GM04503 (cell line): ENCODE measurements around the gene VKORC1L1.
"Not testable (repeated sequence)": the region's sequence is repeated elsewhere in the genome, so short reads cannot be mapped to it uniquely, and the experiment has no call there.

Source experiments
- DNase-seq: peaks from one replicate; pipeline ENCODE4 v3.0.0-alpha.2; 2012; ENCODE audit warnings: low read depth

Gene VKORC1L1

DNA sequence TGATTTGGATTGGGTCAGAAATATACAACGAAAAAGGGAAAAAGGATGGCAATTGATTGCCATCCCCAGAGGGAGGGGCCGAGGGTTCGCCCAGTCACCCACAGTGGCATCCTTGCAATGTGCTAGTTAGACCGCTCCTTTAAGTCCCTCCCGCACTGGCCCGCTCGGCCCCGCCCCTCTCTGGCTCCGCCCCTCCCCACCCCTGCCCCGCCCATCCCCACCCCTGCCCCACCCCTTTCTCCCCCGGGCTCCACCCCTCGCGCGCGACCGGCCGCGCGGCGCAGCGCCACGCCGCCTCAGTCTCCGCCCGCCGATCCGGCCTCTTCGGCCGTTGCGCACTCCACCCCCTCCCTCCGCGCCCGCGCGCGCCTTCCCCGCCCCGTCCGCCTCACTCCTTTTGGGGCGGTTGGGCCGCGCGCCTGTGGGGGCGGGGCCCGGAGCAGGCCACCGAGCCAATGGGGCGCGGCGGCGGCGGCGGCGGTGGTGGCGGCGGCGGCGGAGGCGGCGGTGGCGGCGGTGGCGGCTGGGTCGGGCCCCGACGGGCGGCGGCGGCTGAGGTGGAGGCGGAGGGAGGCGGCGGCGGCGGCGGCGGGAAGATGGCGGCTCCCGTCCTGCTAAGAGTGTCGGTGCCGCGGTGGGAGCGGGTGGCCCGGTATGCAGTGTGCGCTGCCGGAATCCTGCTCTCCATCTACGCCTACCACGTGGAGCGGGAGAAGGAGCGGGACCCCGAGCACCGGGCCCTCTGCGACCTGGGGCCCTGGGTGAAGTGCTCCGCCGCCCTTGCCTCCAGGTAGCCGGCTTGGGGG lies at the start of gene VKORC1L1:
TSS of gene VKORC1L1 (plus strand) at position 299 of the 806 bp plus-strand sequence. CDS start at position 597, 298 bp downstream.
- DNase-seq, result peak; percentile 51

DNA sequence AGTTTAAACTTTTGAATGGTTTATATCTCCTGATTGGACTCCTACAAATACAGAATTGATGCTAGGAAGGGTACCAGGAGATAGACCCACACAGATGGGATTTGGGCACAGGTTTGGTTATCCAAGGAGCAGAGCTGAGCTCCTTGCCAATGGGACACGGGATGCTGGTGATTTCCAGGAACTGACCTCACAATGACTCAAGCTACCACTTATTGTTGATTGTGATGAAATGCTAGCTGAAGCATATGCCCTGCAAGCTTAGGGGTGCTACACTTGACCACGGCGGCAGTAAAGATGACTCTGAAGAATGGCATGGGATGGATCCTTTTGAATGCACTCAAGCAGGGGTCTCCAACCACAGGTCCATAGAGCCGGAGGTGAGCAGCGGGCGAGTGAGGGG lies 45.5 kb upstream of the VKORC1L1 start:
- no peak for DNase-seq

DNA sequence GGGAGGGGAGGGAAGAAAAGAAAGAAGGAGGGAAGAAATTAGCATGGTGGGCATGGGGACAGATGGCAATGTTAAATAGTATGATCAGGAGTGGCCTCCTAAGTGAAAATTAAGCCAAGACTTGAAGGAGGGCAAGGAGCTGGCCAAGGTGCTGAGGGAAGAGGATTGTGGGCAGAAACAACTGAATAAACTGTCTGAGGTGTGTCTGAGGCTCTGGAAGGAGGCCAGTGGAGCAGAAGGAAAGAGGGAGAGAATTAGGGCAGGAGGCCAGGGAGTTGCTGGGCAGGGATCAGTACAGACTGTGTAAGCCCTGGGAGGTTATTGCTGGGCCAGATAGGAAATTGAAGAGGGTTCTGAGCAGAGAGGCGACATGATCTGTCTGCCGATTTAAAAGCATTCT lies 40.6 kb upstream of the VKORC1L1 start:
- DNase-seq, result no peak

DNA sequence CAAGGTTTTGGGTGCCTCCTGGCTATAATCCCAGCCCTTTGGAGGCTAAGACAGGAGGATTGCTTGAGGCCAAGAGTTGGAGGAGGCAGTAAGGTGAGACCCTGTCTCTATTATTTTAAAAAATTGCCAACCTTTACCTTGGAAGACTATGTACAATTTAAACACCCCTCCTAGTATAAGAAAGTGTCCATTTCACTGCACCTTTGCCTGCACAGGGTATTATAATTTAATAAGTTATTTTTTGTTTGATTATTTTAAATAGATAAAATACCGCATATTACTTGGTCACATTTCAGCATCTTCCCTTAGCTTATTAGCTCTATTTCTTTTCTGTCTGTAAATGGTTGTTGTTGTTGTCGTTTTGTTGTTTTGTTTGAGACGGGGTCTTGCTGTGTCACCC lies 36.2 kb upstream of the VKORC1L1 start:
- not testable (repeated sequence) for DNase-seq

DNA sequence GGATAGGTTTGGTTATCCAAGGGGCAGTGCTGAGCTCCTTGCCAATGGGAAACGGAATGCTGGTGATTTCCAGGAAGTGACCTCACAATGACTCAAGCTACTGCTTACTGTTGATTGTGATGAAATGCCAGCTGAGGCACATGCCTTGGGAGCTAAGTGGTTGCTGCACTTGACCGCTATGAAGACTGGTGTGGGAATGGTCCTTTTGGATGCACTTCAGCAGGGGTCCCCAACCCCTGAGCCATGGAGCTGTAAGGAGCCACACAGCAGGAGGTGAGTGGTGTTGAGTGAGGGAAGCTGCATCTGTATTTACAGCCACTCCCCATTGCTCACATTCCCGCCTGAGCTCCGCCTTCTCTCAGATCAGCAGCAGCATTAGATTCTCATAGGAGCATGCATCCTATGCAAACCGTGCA lies 35.3 kb upstream of the VKORC1L1 start:
- DNase-seq, result not testable (repeated sequence)

DNA sequence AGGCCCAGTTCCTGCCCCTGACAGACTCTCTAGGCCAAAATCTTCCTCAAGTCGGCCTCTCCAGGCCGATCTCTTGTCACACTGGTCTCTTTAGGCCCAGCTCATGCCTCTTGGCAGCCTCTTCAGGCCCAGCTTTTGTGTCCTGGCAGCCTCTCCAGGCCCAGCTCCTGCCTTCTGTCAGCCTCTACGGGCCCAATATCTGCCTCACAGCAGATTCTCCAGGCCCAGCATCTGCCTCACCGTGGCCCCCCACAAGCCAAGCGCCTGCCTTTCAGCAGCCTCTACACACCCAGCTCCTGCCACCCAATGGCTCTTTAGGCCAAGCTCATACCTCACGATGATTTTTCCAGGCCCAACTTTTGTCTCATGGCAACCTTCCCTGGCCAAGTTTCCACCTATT lies 33.0 kb upstream of the VKORC1L1 start:
- no peak for DNase-seq

DNA sequence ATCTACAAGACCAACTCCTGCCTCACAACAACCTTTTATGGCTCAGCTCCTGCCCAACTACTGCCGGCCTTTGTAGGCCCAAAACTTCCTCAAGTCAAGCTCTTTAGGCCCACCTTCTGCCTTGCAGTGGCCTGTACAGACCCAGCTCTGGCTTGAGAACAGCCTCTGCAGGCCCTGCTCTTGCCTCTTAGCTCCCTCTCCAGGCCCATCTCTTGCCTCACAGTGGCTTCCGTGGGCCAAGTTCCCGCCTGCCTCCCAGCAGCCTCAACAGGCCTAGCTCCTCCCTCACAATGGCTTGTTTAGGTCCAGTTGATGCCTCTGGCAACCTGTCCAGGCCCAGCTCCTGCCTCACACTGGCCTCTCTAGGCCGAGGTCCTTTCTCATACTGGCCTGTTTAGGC lies 32.4 kb upstream of the VKORC1L1 start:
- DNase-seq, result no peak

DNA sequence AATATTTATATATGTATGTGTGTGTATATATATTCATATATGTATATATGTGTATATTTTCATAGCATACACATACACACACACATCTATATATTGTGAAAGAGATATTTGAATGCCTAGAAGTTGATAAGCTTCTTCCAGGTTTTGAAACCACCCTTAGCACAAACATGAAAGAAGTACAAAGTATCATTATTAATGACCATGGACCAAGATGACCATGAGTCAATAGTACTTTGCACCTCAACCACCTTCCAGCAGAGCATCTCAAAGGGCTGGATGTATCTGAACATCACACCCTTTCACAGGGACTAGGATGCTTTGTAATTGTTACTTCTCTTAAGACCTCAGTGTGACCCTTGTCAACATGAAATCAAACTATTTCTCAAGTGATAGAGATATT lies 29.3 kb upstream of the VKORC1L1 start:
- not testable (repeated sequence) for DNase-seq

DNA sequence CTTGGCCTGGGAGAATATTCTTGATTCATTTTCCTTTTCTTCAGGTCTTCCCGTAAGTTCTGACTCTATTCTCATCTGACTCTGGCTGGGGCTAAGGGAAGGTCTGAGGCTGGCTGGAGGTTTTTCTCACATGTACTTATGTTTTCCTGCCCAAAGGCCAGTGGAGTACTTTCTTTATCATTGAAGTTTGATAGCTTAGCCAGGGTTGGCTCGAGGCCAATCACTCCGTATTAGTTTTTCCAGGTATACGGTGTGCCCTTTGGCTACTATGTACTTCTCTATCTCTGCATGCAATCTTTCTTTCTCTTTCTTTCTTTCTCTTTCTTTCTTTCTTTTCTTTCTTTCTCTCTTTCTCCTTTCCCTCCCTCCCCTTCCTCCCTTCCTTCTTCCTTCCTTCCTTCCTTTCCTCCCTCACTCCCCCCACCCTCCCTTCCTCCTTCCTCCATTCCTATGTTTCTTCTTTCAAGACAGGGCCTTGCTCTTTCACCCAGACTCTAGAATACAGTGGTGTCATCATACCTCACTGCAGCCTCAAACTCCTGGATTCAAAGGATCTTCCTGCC lies 26.8 kb upstream of the VKORC1L1 start:
- DNase-seq, result no peak

DNA sequence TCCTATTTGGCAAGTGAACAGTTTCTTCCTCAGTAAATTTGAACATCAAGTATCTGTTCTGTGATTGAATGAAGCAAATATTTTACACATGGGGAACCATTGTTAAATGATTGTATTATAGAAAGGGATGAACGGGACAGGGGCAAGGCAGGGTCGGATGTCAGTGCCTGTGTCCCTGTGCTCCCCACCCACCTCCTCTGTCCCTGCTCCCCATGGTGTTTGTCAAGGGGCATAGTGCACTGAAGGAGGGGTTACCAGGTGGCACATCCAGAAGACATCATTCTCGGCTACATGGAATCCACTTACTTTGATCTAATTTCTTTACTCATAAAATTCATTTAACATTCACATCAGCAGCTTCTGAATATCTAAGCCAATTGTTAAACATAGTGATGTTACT lies 19.4 kb upstream of the VKORC1L1 start:
- DNase-seq, result not testable (repeated sequence)

DNA sequence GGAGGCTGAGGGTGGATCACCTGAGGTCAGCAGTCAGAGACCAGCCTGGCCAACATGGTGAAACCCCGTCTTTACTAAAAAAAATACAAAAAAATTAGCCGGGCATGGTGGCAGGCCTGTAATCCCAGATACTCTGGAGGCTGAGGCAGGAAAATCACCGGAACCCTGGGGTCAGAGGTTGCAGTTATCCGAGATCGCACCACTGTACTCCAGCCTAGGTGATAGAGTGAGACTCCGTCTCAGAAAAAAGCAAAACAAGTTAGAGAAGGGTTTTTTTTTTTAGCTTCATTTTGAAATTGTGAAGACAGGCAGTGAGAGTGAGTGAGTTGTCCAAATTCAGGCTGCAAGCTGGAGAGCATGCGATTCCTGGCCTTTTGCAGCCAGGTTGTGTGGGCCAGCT lies 19.0 kb upstream of the VKORC1L1 start:
- DNase-seq, result not testable (repeated sequence)

DNA sequence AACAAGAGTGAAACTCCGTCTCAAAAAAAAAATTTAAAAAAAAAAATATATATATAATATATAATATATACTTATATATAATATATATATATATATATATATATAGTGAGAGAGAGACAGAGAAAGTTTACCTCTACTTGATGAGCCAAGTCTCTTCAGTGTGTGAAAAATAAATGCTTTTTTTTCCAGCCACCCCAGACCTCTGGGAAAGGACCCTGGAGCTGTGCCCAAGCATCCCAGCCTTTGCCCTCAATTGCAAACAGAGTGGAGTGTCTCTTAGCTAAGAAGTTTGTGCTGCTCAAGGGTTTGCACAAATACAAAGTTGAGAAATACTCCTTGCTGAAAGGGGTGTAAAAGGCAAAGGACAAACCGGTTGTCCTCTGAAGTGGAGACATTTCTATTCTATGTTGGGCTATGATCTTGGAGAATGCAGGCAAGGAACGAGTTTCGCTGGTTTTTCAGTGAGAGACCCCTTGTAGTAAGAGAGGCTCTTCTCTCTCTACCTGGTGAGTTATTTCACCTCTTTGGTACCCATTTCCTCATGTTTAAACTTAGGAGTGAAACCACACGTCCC lies 15.5 kb upstream of the VKORC1L1 start:
- DNase-seq, result not testable (repeated sequence)

DNA sequence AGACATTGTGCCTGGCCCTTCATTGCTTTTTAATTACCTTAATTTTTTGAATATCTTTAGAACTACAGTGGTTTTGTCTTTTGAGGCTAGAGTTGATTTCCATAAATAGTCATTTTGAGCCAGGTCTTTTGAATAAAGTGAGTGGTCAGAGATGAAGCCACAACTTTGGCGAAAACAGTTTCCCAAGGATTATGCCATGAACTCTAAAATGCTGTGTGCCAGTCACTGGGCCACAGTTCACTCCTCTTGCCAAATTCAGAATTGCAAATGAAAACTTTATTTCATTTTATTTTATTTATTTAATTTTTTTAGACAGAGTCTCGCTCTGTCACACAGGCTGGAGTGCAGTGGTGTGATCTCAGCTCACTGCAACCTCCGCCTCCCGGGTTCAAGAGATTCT lies 14.2 kb upstream of the VKORC1L1 start:
- DNase-seq, result not testable (repeated sequence)

DNA sequence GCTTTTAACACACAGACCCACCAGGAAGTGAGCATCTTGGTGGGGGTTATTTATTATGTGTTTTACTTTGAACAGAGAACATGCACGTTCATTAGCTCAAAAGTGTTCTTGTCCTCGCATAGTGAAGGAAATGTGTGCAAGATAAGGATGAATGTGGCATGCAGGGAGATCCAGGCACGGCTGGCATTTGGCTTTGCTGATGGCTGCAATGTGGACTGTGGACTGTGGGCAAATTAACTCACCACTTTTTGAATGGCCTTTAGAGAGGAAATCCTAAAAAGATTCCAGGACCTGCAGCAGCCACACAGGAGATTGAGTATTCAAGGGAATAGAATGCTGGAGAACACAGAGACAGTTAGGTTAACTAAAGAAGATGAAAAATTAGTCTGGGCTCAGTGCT lies 6.6 kb upstream of the VKORC1L1 start:
- DNase-seq, result not testable (repeated sequence)

DNA sequence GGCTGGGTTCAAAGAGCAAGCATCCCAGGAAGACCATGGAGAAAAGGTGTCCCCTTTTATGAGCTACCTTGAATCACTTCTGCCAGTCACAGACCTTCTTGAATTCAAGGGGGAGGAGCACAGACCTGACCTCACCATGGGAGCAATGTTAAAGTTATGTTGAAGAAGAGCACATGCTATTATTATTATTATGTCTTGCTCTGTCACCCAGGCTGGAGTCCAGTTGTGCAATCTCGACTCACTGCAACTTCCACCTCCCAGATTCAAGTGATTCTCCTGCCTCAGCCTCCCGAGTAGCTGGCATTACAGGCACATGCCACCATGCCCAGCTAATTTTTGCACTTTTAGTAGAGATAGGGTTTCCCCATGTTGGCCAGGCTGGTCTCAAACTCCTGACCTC lies 5.2 kb upstream of the VKORC1L1 start:
- DNase-seq, result not testable (repeated sequence)

DNA sequence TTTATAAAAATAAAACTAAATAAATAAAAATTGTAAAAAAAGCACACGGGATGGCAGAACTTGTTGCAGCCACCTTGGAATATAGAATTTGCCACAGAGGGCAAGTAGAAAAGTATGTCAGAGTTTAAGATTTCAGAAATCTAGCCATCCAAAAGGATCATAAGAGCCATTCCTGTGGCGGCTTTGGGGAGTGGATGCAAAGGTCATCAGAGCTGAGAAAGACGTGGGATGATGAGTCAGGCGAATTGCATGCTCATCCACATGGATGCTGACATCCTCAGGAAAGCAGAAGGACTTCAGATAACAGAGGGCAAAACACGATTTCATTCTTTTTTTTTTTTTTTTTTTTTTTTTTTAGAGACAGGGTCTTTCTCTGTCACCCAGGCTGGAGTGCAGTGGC lies 3.6 kb upstream of the VKORC1L1 start:
- DNase-seq, result peak; percentile 25

DNA sequence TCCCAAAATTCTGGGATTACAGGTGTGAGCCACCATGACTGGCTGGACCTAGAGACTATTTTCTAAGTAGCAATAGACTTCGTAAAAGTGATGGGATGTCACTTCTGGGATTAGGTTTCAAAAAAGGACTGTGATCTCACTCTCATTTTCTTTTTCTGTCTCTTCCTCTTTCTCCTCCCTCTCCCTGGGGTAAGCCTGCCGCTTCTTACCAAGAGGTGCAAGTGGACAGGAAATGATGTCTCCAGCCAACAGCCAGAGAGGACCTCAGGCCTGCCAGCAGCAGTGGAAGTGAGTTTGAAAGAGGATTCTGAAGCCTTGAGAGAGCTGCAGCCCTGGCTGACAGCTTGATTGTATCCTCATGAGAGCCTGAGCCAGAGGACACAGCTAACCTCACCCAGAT lies 1.4 kb upstream of the VKORC1L1 start:
- not testable (repeated sequence) for DNase-seq

DNA sequence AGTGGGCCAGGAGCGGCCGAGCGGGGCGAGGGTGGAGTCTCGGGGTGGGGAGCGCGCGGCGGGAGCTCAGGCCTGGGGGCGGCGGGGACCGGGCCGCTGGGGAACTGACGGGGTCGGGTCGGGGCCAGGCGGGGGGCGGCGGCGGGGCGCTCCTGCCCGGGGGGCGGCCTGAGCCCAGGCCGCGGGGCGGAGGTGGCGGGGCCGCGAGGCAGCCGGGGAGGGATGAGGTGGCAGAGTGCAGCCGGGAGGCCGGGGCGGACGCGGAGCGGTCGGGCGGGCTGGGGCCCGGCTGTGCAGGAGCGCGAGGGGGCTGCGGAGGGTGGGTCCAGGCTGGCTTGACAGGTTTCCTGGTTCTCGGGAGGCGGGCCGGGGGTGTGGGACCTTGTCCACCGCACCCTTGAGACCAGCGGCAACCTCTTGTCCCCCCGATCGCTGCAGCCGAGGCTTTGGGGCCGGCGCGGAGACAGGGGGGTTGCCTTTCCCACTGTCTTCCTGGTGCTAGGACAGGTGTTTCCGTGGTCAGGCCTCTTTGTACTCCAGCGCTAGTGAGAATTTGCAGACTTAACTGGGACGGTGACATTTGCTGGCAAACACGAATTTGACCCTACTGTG lies 814 bp downstream of the VKORC1L1 start:
- not testable (repeated sequence) for DNase-seq

DNA sequence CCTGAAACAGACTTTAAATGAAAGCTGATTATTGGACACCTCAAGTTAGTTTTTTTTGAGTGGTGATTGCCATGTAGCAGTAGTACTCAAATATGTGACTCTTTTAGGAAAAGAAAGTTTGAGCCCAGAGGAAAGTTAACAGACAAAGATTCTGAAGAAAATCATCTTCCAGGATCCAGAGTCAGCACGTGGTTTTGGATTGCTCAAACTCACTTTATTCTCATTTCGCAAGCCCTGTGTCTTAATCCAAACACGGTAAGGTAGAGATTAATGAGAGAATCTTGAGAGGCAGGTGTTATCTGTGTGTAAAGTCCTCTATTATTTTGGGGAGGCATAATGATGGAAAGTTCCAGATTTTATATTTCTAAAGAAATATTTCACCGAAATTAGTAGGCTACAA lies 2.8 kb downstream of the VKORC1L1 start:
- not testable (repeated sequence) for DNase-seq

DNA sequence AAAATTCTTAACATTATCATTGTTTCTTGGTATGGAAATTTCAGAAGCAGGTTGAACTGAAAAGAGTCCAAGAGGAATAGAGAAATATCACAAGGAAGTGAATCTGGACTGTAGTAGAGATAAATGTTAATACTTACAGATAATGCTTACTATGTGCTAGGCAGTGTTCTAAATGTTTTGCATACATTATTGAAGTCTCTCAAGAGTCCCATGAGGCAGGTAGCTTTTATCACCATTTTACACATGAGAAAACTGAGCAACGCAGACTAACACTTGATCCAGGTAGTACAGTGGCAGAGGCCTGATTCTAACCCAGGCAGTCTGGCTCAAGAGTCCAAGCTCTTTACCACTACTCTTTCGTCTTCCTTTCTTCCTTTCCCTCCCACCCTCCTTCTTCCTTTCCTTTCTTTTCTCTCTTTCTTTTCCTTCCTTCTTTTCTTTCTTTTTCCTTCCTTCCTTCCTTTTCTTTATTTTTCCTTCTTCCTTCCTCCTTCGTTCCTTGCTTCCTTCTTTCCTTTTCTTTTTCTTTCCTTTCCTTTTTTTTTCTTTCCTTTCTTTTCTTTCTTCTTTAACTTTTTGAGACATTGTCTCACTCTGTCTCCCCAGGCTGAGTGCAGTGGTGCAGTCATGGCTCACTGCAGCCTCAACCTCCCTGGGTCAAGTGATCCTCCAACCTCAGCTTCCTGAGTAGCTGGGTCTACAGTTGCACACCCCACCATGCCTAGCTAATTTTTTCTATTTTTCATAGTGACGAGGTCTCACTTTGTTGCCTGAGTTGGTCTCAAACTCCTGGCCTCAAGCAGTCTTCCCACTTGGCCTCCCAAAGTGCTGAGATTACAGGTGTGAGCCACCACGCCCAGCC lies 6.6 kb downstream of the VKORC1L1 start:
- not testable (repeated sequence) for DNase-seq

DNA sequence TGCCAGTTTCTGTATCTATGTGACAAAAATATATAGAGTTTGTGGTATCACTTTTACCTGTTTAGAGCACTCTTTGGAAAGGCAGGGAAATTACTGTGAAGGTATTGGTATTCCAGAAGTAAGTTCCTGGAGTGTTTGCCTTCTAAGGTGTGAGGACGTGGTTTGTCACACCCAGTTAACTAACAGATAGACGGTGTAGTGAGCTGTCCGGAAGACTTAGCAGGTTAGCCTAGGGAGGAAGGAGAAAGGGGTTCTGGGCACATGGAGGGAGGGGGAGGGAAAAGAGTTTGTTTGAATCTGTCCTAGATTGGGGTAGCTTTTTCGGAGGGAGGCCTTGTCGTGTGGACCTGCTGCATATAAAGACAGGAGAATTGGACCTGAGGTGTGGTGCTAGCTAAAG lies 7.4 kb downstream of the VKORC1L1 start:
- not testable (repeated sequence) for DNase-seq

DNA sequence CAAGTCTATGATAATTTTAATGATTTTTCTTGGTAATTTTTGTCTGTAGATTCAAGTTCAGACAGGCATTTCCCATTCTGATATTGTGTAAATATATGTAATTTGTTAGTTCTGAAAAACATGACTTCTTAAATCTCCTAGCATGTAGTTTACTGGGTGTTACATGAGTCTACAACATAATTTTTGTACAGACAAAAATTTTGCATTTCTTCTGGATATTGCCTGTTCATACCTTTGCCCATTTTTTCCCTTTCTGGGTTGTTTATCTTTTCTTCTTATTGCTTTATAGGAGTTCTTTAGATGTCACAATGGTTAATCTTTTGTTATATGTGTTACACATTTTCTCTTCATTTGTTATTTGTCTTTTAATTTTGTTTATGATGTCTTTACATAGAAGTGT lies 12.1 kb downstream of the VKORC1L1 start:
- DNase-seq, result not testable (repeated sequence)
